GM19238 (cell line): Measurements from ENCODE around the gene F2RL2.

Experiments used
- DNase-seq: peaks from one replicate; pipeline ENCODE4 v3.0.0; 2011; ENCODE audit warnings: low spot score; ENCODE audit not compliant: insufficient read length

F2RL2 gene

GRCh38 chr5:76622973-76623596, at the start of gene F2RL2:
Gene F2RL2 (minus strand): TSS chr5:76623403. CDS start chr5:76623230, 173 bp downstream.
- no peak for DNase-seq

- DNase-seq, result no peak
These were observed 49.0 kb upstream of the F2RL2 start for GRCh38 chr5:76672242-76672641.

- DNase-seq, result no peak
These were observed 47.3 kb upstream of the F2RL2 start for GRCh38 chr5:76670508-76670907.

- DNase-seq, result no peak
These were observed 46.0 kb upstream of the F2RL2 start for GRCh38 chr5:76669245-76669644.

- DNase-seq, result no peak
These were observed 44.3 kb upstream of the F2RL2 start for GRCh38 chr5:76667495-76667894.

- no peak for DNase-seq
These were observed 40.9 kb upstream of the F2RL2 start for GRCh38 chr5:76664079-76664478.

GRCh38 chr5:76663573-76663972, 40.4 kb upstream of the F2RL2 start:
- no peak for DNase-seq

GRCh38 chr5:76662521-76662920, 39.3 kb upstream of the F2RL2 start:
- DNase-seq, result no peak

GRCh38 chr5:76660360-76660759, 37.2 kb upstream of the F2RL2 start:
- DNase-seq, result no peak

GRCh38 chr5:76657683-76658311, 34.6 kb upstream of the F2RL2 start:
- no peak for DNase-seq

- no peak for DNase-seq
These were observed 33.9 kb upstream of the F2RL2 start for GRCh38 chr5:76657091-76657490.

GRCh38 chr5:76652809-76653414, 29.7 kb upstream of the F2RL2 start:
- no peak for DNase-seq

- no peak for DNase-seq
These were observed 25.9 kb upstream of the F2RL2 start for GRCh38 chr5:76649140-76649539.

- DNase-seq, result no peak
These were observed 20.2 kb upstream of the F2RL2 start for GRCh38 chr5:76643371-76643770.

GRCh38 chr5:76642390-76643040, 19.3 kb upstream of the F2RL2 start:
- DNase-seq, result no peak

- no peak for DNase-seq
These were observed 18.4 kb upstream of the F2RL2 start for GRCh38 chr5:76641514-76642120.

- no peak for DNase-seq
These were observed 15.3 kb upstream of the F2RL2 start for GRCh38 chr5:76638479-76638878.

GRCh38 chr5:76637490-76637889, 14.3 kb upstream of the F2RL2 start:
- DNase-seq, result no peak

- DNase-seq, result no peak
These were observed 11.5 kb upstream of the F2RL2 start for GRCh38 chr5:76634661-76635060.

GRCh38 chr5:76626738-76627137, 3.5 kb upstream of the F2RL2 start:
- DNase-seq, result no peak

GRCh38 chr5:76625087-76625815, 2.0 kb upstream of the F2RL2 start:
- DNase-seq, result no peak
